Epithelial cell of proximal tubule (primary cell): ENCODE results near the gene IVD. TPM values are rescaled to one million over a fixed set of nuclear protein-coding genes. Genes with fewer than 3 reads are reported as not detected.

ENCODE experiments used
- DNase-seq: peaks from one replicate; pipeline ENCODE4 v3.0.0-alpha.2; 2011; ENCODE audit warnings: low read depth
- H3K4me3 ChIP-seq: 2 replicates; pipeline ENCODE4 v1.5.1; 2011; ENCODE audit warnings: low read depth, mild to moderate bottlenecking, low read length
- total RNA-seq: library from RNA; depleted of rRNA; stranded (reverse); fragments of >200 nt; gene quantifications from 2 replicates; pipeline ENCODE4 v1.2.3, GENCODE V29; 2015
- TF ChIP-seq, protein P1 (sequence below): conservative IDR thresholded peaks from 2 replicates; pipeline ENCODE4 v1.5.1; 2012; ENCODE audit warnings: low read depth, mild to moderate bottlenecking, low read length

The IVD gene
- total RNA-seq, 1 donor from 2014 or later, result 34.4 TPM

- TF ChIP-seq, protein P1, sequence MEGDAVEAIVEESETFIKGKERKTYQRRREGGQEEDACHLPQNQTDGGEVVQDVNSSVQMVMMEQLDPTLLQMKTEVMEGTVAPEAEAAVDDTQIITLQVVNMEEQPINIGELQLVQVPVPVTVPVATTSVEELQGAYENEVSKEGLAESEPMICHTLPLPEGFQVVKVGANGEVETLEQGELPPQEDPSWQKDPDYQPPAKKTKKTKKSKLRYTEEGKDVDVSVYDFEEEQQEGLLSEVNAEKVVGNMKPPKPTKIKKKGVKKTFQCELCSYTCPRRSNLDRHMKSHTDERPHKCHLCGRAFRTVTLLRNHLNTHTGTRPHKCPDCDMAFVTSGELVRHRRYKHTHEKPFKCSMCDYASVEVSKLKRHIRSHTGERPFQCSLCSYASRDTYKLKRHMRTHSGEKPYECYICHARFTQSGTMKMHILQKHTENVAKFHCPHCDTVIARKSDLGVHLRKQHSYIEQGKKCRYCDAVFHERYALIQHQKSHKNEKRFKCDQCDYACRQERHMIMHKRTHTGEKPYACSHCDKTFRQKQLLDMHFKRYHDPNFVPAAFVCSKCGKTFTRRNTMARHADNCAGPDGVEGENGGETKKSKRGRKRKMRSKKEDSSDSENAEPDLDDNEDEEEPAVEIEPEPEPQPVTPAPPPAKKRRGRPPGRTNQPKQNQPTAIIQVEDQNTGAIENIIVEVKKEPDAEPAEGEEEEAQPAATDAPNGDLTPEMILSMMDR, result no peak
- no peak overlapping the region for H3K4me3 ChIP-seq
- no peak for DNase-seq
Measured at GRCh38 chr15:40377606-40378005, 28.0 kb upstream of the IVD start.

GRCh38 chr15:40379374-40379773 lies 26.2 kb upstream of the IVD start:
- H3K4me3 ChIP-seq, result no peak overlapping the region
- TF ChIP-seq, protein P1, result no peak
- DNase-seq, result no peak

- TF ChIP-seq, protein P1, result no peak
Measured at GRCh38 chr15:40379853-40380252, 25.7 kb upstream of the IVD start.

GRCh38 chr15:40380636-40381035 lies 25.0 kb upstream of the IVD start:
- no peak for DNase-seq
- TF ChIP-seq, protein P1, result no peak
- no peak overlapping the region for H3K4me3 ChIP-seq

More at GRCh38 chr15:40379853-40380252, 25.7 kb upstream of the IVD start:
- DNase-seq, result peak; percentile 82
- H3K4me3 ChIP-seq, result no peak overlapping the region

GRCh38 chr15:40381818-40382529 lies 23.6 kb upstream of the IVD start:
- DNase-seq, result no peak
- TF ChIP-seq, protein P1, result no peak
- H3K4me3 ChIP-seq, result no peak overlapping the region

- TF ChIP-seq, protein P1, result no peak
- peak; percentile 57 for DNase-seq
Measured at GRCh38 chr15:40382580-40383456, 22.8 kb upstream of the IVD start, which contains the start of gene KNSTRN. TSS of gene KNSTRN (plus strand) at chr15:40382721. CDS start at chr15:40382836, 115 bp downstream.

More at GRCh38 chr15:40382580-40383456, 22.8 kb upstream of the IVD start, which contains the start of gene KNSTRN:
- H3K4me3 ChIP-seq, result peak within 1 kb of the TSS; percentile 80
